Neutrophil (primary cell): ENCODE data around the gene CD300H.

Source experiments
- H3K27ac ChIP-seq: fragments of 200-600 bp; sonication (generic); 2 replicates; pipeline ENCODE4 v1.5.1; 2016; ENCODE audit warnings: mild to moderate bottlenecking, moderate library complexity
- H3K27me3 ChIP-seq: fragments of 200-600 bp; sonication (generic); 2 replicates; pipeline ENCODE4 v1.6.0; 2016; ENCODE audit warnings: mild to moderate bottlenecking
- H3K36me3 ChIP-seq: fragments of 200-600 bp; sonication (generic); 2 replicates; pipeline ENCODE4 v1.5.1; 2017
- H3K4me1 ChIP-seq, 2 experiments: fragments of 200-600 bp in 1 of 2; sonication (generic) in 1 of 2; 1 replicate in 1 of 2; 2 replicates in 1 of 2; pipeline versions ENCODE4 v1.5.1 to v1.6.1; 2013 to 2016; ENCODE audit warnings: low read depth in 1 of 2, low read length in 1 of 2, mild to moderate bottlenecking in 1 of 2, moderate library complexity in 1 of 2; ENCODE audit not compliant: control insufficient read depth in 1 of 2, insufficient read depth in 1 of 2
- H3K4me3 ChIP-seq, 2 experiments: fragments of 200-600 bp in 1 of 2; sonication (generic) in 1 of 2; 1 replicate in 1 of 2; 2 replicates in 1 of 2; pipeline ENCODE4 v1.5.1; 2013 to 2016; ENCODE audit warnings: low read depth in 1 of 2, low read length in 1 of 2, mild to moderate bottlenecking in 1 of 2, moderate library complexity in 1 of 2
- H3K9me3 ChIP-seq: fragments of 200-600 bp; sonication (generic); 2 replicates; pipeline ENCODE4 v1.5.1; 2016
- TF ChIP-seq, protein P1 (sequence below): fragments of 200-600 bp; sonication (generic); IDR thresholded peaks from 2 replicates; pipeline ENCODE4 v1.5.1; 2016; ENCODE audit warnings: antibody characterized with exemption

Gene CD300H

DNA sequence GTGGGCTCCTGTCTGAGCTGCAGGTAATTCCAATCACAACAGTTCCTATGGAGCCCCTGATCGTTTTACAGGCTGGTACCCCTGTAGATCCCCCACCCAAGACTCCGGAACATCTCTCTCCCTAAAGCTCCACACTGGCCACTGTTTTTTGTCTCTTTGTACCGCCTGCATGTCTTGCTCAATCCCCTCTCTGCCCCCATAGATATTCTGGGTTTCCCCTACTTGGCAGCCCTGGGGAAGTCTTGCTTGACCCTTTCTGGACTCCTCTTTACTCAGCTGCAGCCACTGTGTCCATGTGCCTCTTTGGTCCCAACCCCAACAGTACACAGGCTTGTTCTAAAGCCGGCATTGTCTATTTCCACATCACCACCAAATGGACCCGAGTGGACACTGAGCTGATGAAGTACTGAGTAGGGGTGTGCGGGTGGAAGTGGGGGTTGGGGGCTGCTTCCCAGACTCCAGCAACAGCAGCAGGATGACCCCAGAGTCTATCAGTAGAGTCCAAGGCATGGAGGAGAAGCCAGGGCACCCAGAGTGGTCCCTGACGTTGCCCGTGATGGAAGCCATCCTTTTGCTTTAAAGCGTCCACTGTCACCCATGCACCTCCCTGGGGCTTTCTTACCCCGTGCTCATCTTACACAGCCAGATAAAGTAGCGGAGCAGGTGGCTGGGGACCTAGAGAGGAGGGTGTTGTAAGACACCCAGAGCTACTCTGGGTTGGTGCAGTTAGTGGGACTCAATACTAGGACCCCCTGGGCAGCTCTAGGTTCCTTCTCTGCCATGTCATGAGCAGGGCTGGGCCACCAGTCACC, 42.5 kb downstream of the CD300H start:
- Histone ChIP-seq H3K9me3 (no peaks in the 10 kb centered on the region), H3K27ac (peak overlapping the region; percentile 100), H3K27me3 (no peaks in the 10 kb centered on the region), H3K4me1 (peaks cover 100% of the 10 kb centered on the region in 2 experiments), H3K4me3 (peak overlapping the region; percentile 12 to 16), H3K36me3 (peaks cover 31% of the 10 kb centered on the region)
- TF ChIP-seq, protein P1, sequence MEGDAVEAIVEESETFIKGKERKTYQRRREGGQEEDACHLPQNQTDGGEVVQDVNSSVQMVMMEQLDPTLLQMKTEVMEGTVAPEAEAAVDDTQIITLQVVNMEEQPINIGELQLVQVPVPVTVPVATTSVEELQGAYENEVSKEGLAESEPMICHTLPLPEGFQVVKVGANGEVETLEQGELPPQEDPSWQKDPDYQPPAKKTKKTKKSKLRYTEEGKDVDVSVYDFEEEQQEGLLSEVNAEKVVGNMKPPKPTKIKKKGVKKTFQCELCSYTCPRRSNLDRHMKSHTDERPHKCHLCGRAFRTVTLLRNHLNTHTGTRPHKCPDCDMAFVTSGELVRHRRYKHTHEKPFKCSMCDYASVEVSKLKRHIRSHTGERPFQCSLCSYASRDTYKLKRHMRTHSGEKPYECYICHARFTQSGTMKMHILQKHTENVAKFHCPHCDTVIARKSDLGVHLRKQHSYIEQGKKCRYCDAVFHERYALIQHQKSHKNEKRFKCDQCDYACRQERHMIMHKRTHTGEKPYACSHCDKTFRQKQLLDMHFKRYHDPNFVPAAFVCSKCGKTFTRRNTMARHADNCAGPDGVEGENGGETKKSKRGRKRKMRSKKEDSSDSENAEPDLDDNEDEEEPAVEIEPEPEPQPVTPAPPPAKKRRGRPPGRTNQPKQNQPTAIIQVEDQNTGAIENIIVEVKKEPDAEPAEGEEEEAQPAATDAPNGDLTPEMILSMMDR, result no peak

DNA sequence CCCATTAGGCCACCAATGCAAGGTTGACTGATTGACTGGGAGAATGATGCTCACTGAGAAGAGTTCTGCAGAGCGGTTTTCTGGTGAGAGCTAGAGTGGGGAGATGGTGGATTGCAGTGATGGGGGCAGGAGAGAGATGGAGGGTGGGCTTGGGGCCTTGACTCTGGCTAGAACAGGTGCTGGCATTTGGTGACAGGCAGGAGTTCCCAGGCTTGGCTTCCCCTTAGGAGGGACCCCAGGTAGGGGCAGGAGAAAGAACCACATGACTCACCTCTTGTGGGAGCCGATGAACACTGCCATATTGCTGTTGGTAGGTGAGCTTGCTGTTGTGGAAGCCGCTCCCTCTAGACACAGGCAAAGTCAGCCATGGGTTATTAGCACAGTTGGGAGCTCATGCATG, 44.0 kb downstream of the CD300H start:
- H3K9me3 ChIP-seq, result no peaks in the 10 kb centered on the region
- peaks cover 93 to 99% of the 10 kb centered on the region in 2 experiments for H3K4me1 ChIP-seq
- peaks cover 31% of the 10 kb centered on the region for H3K36me3 ChIP-seq
- H3K4me3 ChIP-seq, result peak overlapping the region in 1 of 2 experiments; percentile 16
- H3K27ac ChIP-seq, result peak overlapping the region; percentile 100
- no peaks in the 10 kb centered on the region for H3K27me3 ChIP-seq
- TF ChIP-seq, protein P1, result no peak

DNA sequence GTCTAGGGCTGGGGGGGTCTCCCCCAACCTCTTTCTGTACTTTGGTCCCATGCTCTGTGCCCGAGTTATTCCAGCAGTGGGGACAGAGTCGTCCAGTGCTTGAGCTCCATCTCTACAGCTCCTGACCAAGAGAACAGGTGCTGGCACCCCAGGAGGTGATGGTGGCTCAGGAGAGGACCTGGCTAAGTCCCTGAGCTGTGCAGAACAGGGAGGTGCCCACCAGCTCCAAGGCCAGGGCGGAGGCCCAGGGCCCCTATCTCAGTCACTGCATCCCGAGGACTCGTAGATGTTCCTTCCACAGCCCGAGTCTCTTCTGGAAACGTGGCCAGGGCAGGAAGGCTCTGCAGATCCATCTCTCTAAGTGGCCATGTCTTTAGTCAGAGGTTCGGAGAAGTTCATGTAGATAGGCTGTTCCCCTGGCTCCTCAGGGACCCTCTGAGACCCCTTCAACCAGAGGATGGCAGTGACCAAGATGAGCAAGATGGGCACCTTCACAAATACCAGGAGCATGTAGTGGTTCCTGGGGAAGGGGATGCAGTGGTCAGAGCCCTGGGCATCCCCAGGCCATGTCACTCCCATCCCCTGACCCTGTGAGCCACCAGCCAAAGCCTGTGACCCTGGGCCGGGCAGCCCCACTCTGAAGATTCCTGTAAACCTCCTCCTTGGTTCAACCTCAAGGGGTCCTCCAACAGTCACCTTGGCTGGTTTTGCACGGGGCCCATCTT, 44.8 kb downstream of the CD300H start:
- no peaks in the 10 kb centered on the region for H3K9me3 ChIP-seq
- TF ChIP-seq, protein P1, result no peak
- H3K4me1 ChIP-seq, result peaks cover 86 to 92% of the 10 kb centered on the region in 2 experiments
- H3K4me3 ChIP-seq, result peak overlapping the region; percentile 45 to 53
- no peaks in the 10 kb centered on the region for H3K27me3 ChIP-seq
- H3K36me3 ChIP-seq, result peaks cover 31% of the 10 kb centered on the region
- H3K27ac ChIP-seq, result peak overlapping the region; percentile 100

DNA sequence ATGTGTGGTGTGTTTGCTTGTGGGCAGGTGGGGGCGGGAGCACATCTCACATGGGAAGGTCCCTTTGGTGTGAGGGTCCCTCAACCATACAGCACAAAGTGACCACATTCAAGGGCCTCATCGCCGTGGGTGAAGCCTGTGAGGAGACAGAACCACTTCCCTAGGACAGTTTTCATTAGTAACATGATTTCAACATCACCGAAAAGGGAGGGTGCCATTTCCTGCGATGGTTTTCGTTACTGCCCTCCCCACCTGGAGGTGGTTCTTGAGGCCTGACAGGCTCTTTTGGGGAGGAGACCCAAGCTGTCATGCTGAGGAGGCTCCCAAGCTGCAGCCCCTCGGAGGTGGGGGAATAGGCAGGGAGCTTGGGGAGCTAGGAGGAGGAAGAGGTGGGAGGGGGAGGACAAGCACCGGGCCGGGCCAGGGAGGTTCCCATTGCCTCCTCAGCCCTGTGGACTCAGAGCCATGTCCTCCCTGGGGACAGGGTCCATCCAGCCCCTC, 45.6 kb downstream of the CD300H start:
- TF ChIP-seq, protein P1, result peak; percentile 22
- peaks cover 31% of the 10 kb centered on the region for H3K36me3 ChIP-seq
- H3K4me1 ChIP-seq, result peaks cover 78 to 84% of the 10 kb centered on the region in 2 experiments
- peak overlapping the region; percentile 45 to 53 for H3K4me3 ChIP-seq
- peak overlapping the region; percentile 100 for H3K27ac ChIP-seq
- no peaks in the 10 kb centered on the region for H3K27me3 ChIP-seq
- no peaks in the 10 kb centered on the region for H3K9me3 ChIP-seq

DNA sequence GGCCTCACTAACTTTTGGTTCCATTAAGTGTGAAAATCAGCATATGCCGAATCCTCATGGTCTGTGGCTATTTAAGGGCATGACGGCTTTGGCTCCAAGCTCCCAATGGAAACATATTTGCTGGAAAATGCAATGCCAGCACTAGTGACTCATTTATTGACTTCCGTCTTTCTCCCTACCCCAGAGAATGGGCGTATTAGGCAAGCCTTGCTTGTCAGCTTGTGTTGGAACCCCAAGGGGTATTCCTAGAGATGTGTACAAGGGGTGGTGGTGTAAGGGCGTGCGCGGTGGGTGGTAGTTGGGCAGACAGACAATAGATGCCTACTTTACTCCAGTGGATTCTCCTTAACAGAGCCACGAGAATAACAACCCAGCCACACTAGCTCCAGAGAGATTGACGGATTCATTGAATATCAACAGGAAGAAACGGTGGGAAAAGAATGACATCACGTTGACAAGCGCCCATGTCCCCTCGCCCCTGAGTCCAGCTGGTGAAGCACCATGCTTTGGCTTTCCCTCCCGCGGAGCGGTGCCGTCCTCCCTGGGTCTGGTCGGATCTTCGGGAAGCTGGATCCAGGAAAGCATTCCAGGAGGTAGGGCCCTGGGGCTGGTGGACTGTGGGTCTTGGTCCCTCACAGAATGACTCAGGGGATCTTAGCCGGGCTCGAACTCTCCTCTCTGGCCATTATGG, 46.4 kb downstream of the CD300H start:
- H3K27ac ChIP-seq, result peak overlapping the region; percentile 100
- peak overlapping the region; percentile 45 to 53 for H3K4me3 ChIP-seq
- TF ChIP-seq, protein P1, result no peak
- H3K9me3 ChIP-seq, result no peaks in the 10 kb centered on the region
- H3K27me3 ChIP-seq, result no peaks in the 10 kb centered on the region
- H3K4me1 ChIP-seq, result peaks cover 69 to 76% of the 10 kb centered on the region in 2 experiments
- H3K36me3 ChIP-seq, result peaks cover 28% of the 10 kb centered on the region
